Measurements from ENCODE around the gene SPDYE4.

The SPDYE4 gene

GRCh38 chr17:8708025-8708461, 50.3 kb downstream of the SPDYE4 start:
- DNase-seq, result no peak

GRCh38 chr17:8707332-8708024, 50.9 kb downstream of the SPDYE4 start:
- no peak for DNase-seq

GRCh38 chr17:8706431-8706830, 51.9 kb downstream of the SPDYE4 start:
- DNase-seq, result no peak

- no peak for DNase-seq
Observed at GRCh38 chr17:8705427-8705826, 52.9 kb downstream of the SPDYE4 start.

- DNase-seq, result no peak
Observed at GRCh38 chr17:8703001-8703400, 55.3 kb downstream of the SPDYE4 start.

- DNase-seq, result no peak
Observed at GRCh38 chr17:8701754-8702153, 56.6 kb downstream of the SPDYE4 start.

- no peak for DNase-seq
Observed at GRCh38 chr17:8701221-8701620, 57.1 kb downstream of the SPDYE4 start.
